Measurements from ENCODE around the gene ERBB4. TPM values are rescaled to one million over a fixed set of nuclear protein-coding genes. Genes with fewer than 3 reads are reported as not detected.
"Not testable (repeated sequence)": the region's sequence is repeated elsewhere in the genome, so short reads cannot be mapped to it uniquely, and the experiment has no call there.

ERBB4 gene
- total RNA-seq, 1 donor from 2014 or later = 12.4 TPM

DNA sequence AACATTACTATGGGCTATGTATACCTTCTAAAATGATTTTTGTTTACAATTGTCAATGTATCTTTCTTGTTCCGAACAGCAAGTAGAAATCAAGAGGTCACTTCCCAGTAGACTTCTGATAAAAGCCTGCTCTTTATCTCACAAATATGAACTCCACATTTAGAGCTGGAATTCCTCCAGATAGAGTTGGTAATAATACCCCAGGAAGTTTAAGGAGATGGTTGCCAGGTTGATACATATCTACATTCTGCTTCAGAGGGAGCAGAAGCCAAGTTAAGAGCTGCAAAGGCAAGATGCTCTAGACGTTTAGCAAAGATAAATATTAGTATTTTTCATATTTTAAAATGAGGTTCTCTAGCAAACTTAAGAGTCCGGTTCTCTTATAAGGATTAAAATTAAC is 267.0 kb downstream of the ERBB4 start:
- ATAC-seq = no peak
- DNase-seq (ENCODE audit: missing footprints) = no peak

DNA sequence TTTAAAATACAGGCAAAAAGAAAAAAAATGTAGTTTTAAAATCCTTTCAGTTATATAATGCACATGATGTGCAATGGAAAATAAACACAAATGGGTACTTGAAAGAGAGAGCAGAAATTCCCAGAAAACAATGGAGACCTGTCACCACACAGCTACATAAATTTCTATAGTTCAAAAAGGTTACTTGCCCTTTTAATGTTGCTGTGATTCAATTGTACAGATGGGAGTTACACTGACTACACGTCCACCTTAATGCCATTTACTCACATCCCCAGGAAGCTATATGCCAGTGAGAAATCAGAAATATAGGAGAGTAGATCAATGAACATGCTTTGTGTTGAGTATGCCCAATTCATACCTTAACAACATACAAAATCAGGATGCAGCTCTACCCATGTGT is 269.6 kb downstream of the ERBB4 start:
- intact Hi-C loops (cut with DNase I) = no loop called here
- ATAC-seq (no peak), DNase-seq (ENCODE audit: missing footprints) (no peak)

More for the DNA sequence above, 267.0 kb downstream of the ERBB4 start:
- intact Hi-C loops (cut with DNase I) = no loop called here

DNA sequence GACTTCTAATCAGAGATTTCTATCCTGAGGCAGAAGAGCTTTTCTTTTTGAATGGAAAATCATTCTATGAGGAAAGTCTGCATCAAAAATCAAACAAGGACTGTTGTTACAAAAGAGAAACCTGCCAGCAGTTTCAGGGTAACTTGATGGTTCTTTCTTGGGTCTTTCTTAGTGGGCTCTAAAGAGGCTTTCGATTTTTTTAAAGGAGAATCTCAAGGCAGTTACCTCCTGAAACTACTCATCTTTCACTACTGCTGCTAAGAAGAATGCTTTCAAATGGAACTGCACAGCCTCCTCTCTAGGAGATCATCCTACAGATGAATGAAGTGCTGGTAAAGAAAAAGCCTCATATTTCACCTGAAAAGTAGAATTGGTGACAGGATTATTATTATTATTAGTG is 272.3 kb downstream of the ERBB4 start:
- no peak for ATAC-seq

DNA sequence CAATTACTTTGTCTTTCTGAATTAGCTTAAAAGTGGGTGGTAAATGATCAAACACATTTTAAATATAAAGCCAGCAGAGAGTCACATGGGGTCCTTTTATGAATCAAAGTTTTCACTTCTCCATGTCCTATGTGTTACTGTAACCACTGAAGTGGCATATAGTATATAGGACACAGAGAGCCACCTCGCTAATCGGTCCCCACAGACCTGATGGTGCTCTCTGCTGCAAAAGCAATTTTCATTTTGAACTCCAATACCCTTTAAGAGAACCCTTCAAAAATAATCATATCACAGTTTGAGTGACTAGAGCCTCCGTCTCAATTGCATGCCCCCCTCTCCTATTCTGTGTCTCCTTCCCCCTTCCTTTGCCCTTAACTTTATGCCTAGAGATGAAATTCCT is 272.8 kb downstream of the ERBB4 start:
- intact Hi-C loops (cut with DNase I) = no loop called here
- ATAC-seq (no peak), DNase-seq (ENCODE audit: missing footprints) (no peak)

More for the DNA sequence above, 272.3 kb downstream of the ERBB4 start:
- intact Hi-C loops (cut with DNase I) = no loop called here
- DNase-seq (ENCODE audit: missing footprints) = no peak

DNA sequence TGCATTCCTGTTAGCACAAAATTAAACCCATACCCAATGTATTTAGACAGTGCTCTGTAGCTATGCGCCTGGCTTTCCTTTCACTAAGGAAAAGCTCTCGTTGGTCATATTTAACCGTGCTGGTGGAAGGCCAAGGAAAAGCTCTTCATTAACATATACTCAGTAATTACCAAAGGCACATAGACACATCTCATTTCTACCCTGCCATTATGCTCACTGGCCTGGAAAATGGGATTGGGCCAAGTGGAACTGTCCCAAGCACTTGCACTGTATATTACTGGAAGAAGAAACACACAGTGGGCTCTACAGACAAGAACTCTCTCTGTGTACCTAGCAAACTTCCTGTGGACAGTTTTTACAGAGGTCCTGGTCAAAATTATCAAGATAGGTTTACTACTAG is 274.4 kb downstream of the ERBB4 start:
- ATAC-seq (peak; percentile 56), DNase-seq (ENCODE audit: missing footprints) (no peak)
- intact Hi-C loops (cut with DNase I) = no loop called here

DNA sequence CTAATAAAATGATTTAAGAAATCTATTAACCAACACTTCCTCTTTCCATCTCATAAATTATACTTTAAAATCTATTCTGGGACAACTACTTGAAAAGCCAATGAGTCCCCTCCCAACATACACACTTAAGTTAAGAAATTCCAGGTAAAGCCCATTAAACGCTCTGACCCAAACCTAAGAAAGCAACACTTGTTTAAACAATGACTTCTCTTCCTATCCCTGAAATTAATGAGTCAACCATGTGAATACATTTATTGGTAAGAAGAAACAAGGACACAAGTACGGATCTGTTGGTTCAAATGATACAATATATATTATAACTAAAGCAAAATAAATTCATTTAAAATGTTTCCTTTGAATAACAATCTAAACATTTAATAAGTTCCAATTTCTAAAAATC is 279.4 kb downstream of the ERBB4 start:
- DNase-seq (ENCODE audit: missing footprints) (no peak), ATAC-seq (no peak)
- intact Hi-C loops (cut with DNase I) = no loop called here

DNA sequence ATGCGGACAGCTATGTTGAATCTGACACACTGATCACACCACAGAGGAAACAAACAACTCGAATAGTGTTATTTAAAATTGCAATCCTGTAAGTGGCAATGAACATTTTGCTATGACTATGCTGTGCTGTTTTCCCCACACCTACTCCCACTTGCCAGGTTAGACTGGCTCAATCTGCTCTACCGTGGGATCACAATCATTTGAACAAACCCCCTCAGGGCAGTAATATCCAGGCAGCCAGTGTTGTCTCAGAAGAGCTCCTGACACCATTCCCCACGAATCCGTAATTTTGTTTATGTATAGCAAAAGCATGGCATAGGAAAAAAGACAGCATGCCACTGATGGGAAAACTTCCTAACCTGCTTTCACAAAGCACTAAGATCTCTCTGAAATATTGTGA is 284.3 kb downstream of the ERBB4 start:
- DNase-seq (ENCODE audit: missing footprints) = no peak

GRCh38 chr2:212249451-212249850 is 289.2 kb downstream of the ERBB4 start:
- no peak for ATAC-seq
- DNase-seq (ENCODE audit: missing footprints) = no peak
- intact Hi-C loops (cut with DNase I) = no loop called here

More for the DNA sequence above, 284.3 kb downstream of the ERBB4 start:
- intact Hi-C loops (cut with DNase I) = no loop called here
- ATAC-seq = no peak

DNA sequence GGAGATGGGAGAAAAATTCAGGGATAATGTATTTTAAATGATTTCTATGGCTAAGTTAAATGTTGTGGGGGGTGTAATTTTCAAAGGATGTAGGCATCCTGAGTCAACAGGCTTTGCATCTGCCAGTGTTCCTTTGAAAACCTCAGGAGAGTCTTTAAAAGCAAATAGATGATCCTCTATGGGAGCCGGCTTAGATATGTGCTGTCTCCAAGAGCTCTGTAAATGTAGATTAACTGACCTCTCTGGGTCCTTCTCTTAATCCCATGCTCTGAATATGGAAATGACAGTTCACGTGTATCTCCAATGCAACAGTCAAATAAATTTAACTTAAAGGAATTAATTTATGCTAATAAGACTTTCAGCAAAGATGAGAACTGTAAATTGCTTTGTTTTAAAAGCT is 292.7 kb downstream of the ERBB4 start:
- DNase-seq (ENCODE audit: missing footprints) (no peak), ATAC-seq (no peak)
- intact Hi-C loops (cut with DNase I) = no loop called here

- ATAC-seq = peak; percentile 28
Observed at GRCh38 chr2:212242724-212243123, 295.9 kb downstream of the ERBB4 start.

GRCh38 chr2:212238152-212238551 is 300.4 kb downstream of the ERBB4 start:
- ATAC-seq; DNase-seq (ENCODE audit: missing footprints); intact Hi-C loops (cut with DNase I): not testable (repeated sequence)

More at GRCh38 chr2:212242724-212243123, 295.9 kb downstream of the ERBB4 start:
- no peak for DNase-seq (ENCODE audit: missing footprints)
- intact Hi-C loops (cut with DNase I) = no loop called here

DNA sequence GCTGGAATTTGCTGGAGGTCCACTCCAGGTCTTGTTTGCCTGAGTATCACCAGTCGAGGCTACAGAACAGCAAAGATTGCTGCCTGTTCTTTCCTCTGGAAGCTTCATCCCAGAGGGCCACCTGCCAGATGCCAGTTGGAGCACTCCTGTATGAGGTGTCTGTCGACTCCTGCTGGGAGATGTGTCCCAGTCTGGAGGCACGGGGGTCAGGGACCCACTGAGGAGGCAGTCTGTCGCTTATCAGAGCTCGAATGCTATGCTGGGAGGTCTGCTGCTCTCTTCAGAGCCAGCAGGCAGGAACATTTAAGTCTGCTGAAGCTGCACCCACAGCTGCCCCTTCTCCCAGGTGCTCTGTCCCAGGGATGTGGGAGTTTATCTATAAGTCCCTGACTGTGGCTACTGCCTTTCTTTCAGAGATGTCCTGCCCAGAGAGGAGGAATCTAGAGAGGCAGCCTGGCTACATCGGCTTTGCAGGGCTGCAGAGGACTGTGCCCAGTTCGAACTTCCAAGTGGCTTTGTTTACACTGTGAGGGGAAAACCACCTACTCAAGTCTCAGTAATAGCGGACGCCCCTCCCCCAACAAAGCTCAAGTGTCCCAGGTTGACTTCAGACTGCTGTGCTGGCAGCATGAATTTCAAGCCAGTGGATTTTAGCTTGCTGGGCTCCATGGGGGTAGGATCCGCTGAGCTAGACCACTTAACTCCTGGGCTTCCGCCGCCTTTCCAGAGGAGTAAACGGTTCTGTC is 301.1 kb downstream of the ERBB4 start:
- ATAC-seq = no peak
- DNase-seq (ENCODE audit: missing footprints) = no peak
- intact Hi-C loops (cut with DNase I) = no loop called here

GRCh38 chr2:212228743-212229171 is 309.8 kb downstream of the ERBB4 start:
- no peak for ATAC-seq
- intact Hi-C loops (cut with DNase I) = no loop called here
- no peak for DNase-seq (ENCODE audit: missing footprints)

- DNase-seq (ENCODE audit: missing footprints) (no peak), ATAC-seq (peak; percentile 62)
- intact Hi-C loops (cut with DNase I) = no loop called here
Observed at GRCh38 chr2:212227755-212228154, 310.8 kb downstream of the ERBB4 start.

DNA sequence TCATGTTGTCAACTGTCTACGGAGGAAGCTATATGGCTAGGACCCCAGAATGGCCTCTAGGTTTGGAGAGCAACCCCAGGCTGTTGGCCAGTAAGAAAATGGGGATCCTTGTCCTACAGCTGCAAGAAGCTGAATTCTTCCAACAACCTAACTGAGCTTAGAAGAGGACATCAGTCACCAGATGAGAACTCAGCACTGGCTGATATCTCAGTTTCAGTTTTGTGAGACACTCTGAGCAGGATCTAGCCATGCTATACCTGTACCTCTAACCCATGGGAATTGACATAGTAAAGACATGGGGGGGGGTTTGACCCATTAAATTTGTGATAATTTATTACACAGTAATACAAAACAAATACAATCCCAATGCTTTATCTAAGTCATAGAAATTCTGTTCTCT is 312.5 kb downstream of the ERBB4 start:
- DNase-seq (ENCODE audit: missing footprints) (no peak), ATAC-seq (no peak)
- intact Hi-C loops (cut with DNase I) = no loop called here

DNA sequence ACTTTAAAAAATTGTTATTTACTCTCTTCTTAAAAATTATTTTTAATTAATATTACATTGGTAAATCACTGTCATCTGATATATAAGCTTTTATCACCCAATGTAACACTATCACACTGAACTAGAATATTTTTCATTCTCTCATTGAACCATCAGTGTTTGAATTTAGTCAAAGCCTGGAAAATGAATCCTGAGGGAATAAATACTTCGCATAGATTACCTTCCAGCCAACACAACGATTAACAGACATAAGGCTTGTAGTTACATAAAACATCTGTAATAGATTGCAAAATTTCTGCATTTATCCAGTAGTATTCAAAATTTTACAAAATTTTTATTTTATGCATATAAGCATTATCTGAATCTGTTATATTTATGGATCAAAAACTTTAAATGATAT is 314.9 kb downstream of the ERBB4 start:
- ATAC-seq (no peak), DNase-seq (ENCODE audit: missing footprints) (no peak)
- intact Hi-C loops (cut with DNase I) = no loop called here

DNA sequence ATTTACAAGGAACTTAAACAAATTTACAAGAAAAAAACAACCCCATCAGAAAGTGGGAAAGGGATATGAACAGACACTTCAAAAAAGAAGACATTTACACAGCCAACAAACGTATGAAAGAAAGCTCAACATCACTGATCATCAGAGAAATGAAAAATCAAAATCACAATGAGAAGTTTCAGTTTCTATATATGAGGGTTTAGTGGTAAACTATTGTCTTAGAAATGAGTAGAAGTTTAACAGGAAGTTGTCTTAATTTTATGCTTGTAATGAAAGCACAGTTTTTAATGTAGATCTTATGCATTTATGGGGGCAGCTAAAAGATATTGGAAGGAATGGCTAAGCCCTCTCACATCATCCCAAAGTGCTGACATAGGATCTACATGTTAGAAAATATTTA is 325.4 kb downstream of the ERBB4 start:
- intact Hi-C loops (cut with DNase I) = no loop called here
- no peak for DNase-seq (ENCODE audit: missing footprints)
- ATAC-seq = no peak

- intact Hi-C loops (cut with DNase I) = no loop called here
- no peak for ATAC-seq
Observed at GRCh38 chr2:212208467-212208866, 330.1 kb downstream of the ERBB4 start.

DNA sequence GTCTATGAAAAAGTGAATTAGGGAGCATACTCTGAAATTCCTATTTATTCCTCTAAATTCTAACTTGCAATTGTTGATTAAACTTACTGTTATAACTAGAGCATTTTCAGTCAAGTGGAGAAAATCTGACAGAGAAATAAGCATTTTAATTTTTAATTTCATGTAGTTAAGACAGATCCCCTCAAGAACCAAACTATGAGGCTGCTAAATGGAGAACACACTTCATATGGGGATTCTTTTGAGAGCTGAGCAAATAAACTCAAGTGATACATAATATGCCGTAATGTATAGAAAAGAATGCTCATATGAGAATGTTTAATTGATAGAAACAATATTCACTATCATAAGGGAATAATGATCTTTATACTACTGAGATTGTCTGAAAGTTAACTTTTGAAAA is 340.8 kb downstream of the ERBB4 start:
- DNase-seq (ENCODE audit: missing footprints) = no peak
- intact Hi-C loops (cut with DNase I) = no loop called here
- ATAC-seq = no peak

More at GRCh38 chr2:212208467-212208866, 330.1 kb downstream of the ERBB4 start:
- no peak for DNase-seq (ENCODE audit: missing footprints)

GRCh38 chr2:212195626-212196025 is 343.0 kb downstream of the ERBB4 start:
- intact Hi-C loops (cut with DNase I) = no loop called here
- DNase-seq (ENCODE audit: missing footprints) = no peak
- ATAC-seq = no peak

- DNase-seq (ENCODE audit: missing footprints) (no peak), ATAC-seq (no peak)
- intact Hi-C loops (cut with DNase I) = no loop called here
Observed at GRCh38 chr2:212194396-212194795, 344.2 kb downstream of the ERBB4 start.

Measured in Right ventricle myocardium inferior (tissue), 1 donor.